Measurements from ENCODE around the gene C19orf38.

C19orf38 gene

DNA sequence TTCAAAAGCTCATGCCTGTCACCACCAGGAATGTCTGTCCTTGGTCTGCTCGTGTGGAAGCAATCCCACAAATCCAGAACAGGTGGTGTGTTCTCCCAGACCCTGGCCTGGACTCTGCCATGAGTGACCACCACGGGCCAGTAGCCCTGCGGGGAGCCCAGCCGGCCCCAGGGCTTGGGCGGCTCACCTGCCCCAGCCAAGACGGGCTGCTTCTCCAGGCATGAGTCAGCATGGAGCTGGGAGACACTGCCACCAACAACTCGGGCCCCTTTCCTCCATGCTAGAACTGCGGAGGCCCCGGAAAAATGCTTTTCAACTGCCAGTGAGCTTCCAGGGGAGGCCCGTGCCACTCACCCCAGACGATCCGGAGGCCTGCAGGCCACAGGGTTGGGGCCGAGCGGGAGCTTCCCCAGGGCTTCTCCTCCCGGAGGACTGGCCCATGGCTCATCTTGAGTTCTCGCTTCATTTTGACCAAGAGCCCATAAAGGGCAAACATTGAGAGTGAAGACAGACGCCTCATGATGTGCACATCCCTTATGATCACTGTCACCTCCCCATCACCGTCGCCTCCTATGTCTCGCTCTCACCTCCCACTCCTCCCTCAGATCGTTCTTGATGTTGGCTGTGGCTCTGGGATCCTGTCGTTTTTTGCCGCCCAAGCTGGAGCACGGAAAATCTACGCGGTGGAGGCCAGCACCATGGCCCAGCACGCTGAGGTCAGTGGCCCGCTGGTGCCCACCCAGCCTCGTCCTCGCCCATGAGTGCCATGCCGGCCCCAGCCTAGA lies 63.6 kb downstream of the C19orf38 start:
- Histone ChIP-seq H3K4me3 (ENCODE audit: low read depth, low read length, poor library complexity, severe bottlenecking) (no peak overlapping the region), H2AFZ (ENCODE audit: low read length) (no peak overlapping the region), H3K4me2 (ENCODE audit: low read length) (no peak overlapping the region), H3K9me2 (ENCODE audit: low read depth, low read length) (no peaks in the 10 kb centered on the region), H3K79me2 (ENCODE audit: insufficient read depth, low read length) (no peaks in the 10 kb centered on the region), H3F3A (ENCODE audit: insufficient read depth, low read length) (no peaks in the 10 kb centered on the region), H4K20me1 (ENCODE audit: insufficient read depth, low read length) (no peaks in the 10 kb centered on the region), H3K4me1 (ENCODE audit: insufficient read depth, low read length, severe bottlenecking) (no peaks in the 10 kb centered on the region), H3K9me3 (ENCODE audit: low read length) (no peaks in the 10 kb centered on the region), H3K27ac (ENCODE audit: low read depth, low read length, poor library complexity, severe bottlenecking) (no peak overlapping the region), H3K27me3 (ENCODE audit: insufficient read depth, low read length) (no peaks in the 10 kb centered on the region), H3K36me3 (ENCODE audit: insufficient read depth, low read length) (peaks cover 75% of the 10 kb centered on the region), H3K9ac (ENCODE audit: low read length) (no peak overlapping the region)
- TF ChIP-seq, protein P1, sequence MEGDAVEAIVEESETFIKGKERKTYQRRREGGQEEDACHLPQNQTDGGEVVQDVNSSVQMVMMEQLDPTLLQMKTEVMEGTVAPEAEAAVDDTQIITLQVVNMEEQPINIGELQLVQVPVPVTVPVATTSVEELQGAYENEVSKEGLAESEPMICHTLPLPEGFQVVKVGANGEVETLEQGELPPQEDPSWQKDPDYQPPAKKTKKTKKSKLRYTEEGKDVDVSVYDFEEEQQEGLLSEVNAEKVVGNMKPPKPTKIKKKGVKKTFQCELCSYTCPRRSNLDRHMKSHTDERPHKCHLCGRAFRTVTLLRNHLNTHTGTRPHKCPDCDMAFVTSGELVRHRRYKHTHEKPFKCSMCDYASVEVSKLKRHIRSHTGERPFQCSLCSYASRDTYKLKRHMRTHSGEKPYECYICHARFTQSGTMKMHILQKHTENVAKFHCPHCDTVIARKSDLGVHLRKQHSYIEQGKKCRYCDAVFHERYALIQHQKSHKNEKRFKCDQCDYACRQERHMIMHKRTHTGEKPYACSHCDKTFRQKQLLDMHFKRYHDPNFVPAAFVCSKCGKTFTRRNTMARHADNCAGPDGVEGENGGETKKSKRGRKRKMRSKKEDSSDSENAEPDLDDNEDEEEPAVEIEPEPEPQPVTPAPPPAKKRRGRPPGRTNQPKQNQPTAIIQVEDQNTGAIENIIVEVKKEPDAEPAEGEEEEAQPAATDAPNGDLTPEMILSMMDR (IDR thresholded peaks at IDR 0.05; ENCODE audit: low read length) = no peak
- TF ChIP-seq EZH2 (IDR thresholded peaks at IDR 0.05; ENCODE audit: borderline replicate concordance, low read length) = no peak

GRCh38 chr19:10912619-10913018 lies 64.4 kb downstream of the C19orf38 start:
- Histone ChIP-seq H3K36me3 (ENCODE audit: insufficient read depth, low read length) (peaks cover 71% of the 10 kb centered on the region), H2AFZ (ENCODE audit: low read length) (no peak overlapping the region), H3K4me3 (ENCODE audit: low read depth, low read length, poor library complexity, severe bottlenecking) (no peak overlapping the region), H3K9me3 (ENCODE audit: low read length) (no peaks in the 10 kb centered on the region), H3F3A (ENCODE audit: insufficient read depth, low read length) (no peaks in the 10 kb centered on the region), H3K9ac (ENCODE audit: low read length) (no peak overlapping the region), H4K20me1 (ENCODE audit: insufficient read depth, low read length) (no peaks in the 10 kb centered on the region), H3K79me2 (ENCODE audit: insufficient read depth, low read length) (no peaks in the 10 kb centered on the region), H3K27me3 (ENCODE audit: insufficient read depth, low read length) (no peaks in the 10 kb centered on the region), H3K4me1 (ENCODE audit: insufficient read depth, low read length, severe bottlenecking) (no peaks in the 10 kb centered on the region), H3K9me2 (ENCODE audit: low read depth, low read length) (no peaks in the 10 kb centered on the region), H3K4me2 (ENCODE audit: low read length) (no peak overlapping the region), H3K27ac (ENCODE audit: low read depth, low read length, poor library complexity, severe bottlenecking) (no peak overlapping the region)
- TF ChIP-seq EZH2 (IDR thresholded peaks at IDR 0.05; ENCODE audit: borderline replicate concordance, low read length) = no peak
- TF ChIP-seq, protein P1 (IDR thresholded peaks at IDR 0.05; ENCODE audit: low read length) = no peak

DNA sequence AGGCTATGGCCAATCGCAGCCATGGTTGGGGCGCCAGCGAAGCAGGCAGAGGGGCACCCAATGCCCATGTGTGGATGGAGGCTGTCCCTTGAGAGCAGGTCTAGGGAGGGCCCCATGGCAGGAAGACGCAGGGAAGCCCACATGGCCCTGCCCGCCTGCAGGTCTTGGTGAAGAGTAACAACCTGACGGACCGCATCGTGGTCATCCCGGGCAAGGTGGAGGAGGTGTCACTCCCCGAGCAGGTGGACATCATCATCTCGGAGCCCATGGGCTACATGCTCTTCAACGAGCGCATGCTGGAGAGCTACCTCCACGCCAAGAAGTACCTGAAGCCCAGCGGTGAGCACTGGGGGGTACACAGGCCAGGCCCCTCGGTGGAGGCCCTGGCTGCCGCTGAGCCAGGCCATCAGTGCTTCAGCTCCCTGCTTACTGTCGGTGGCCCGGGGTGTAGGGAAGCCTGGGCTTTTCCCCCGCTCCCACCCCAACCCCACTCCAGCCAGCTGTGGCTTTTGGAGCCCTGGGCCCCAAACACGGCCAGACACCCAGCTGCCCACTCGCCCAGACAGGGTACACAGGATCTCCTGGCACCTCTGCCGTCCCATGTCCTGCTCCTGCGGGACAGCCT lies 65.6 kb downstream of the C19orf38 start:
- Histone ChIP-seq H4K20me1 (ENCODE audit: insufficient read depth, low read length) (no peaks in the 10 kb centered on the region), H3K4me1 (ENCODE audit: insufficient read depth, low read length, severe bottlenecking) (no peaks in the 10 kb centered on the region), H3K27me3 (ENCODE audit: insufficient read depth, low read length) (no peaks in the 10 kb centered on the region), H3K4me3 (ENCODE audit: low read depth, low read length, poor library complexity, severe bottlenecking) (no peak overlapping the region), H3K9ac (ENCODE audit: low read length) (no peak overlapping the region), H3K4me2 (ENCODE audit: low read length) (no peak overlapping the region), H3K9me3 (ENCODE audit: low read length) (no peaks in the 10 kb centered on the region), H3K9me2 (ENCODE audit: low read depth, low read length) (no peaks in the 10 kb centered on the region), H3K27ac (ENCODE audit: low read depth, low read length, poor library complexity, severe bottlenecking) (no peak overlapping the region), H3K36me3 (ENCODE audit: insufficient read depth, low read length) (peaks cover 66% of the 10 kb centered on the region), H2AFZ (ENCODE audit: low read length) (no peak overlapping the region), H3F3A (ENCODE audit: insufficient read depth, low read length) (no peaks in the 10 kb centered on the region), H3K79me2 (ENCODE audit: insufficient read depth, low read length) (no peaks in the 10 kb centered on the region)
- no peak for TF ChIP-seq EZH2 (IDR thresholded peaks at IDR 0.05; ENCODE audit: borderline replicate concordance, low read length)
- TF ChIP-seq, protein P1 (IDR thresholded peaks at IDR 0.05; ENCODE audit: low read length) = no peak

Data from OCI-LY1 (cell line).